Panc1 (cell line): ENCODE measurements around the gene CDC6.

ENCODE experiments used
- CTCF ChIP-seq: fragments of 450-650 bp; IDR thresholded peaks from 2 replicates; pipeline ENCODE4 v1.5.1; 2017; ENCODE audit warnings: mild to moderate bottlenecking
- SIN3A ChIP-seq: IDR thresholded peaks from 2 replicates; pipeline ENCODE4 v1.6.1; 2012; ENCODE audit warnings: low read depth, mild to moderate bottlenecking, low read length, moderate library complexity, borderline replicate concordance; ENCODE audit not compliant: insufficient read depth

- no peak for TF ChIP-seq CTCF
- TF ChIP-seq SIN3A = no peak
These were observed 36.1 kb upstream of the CDC6 start for GRCh38 chr17:40251576-40251975.
